Ascending aorta (tissue), 2 donors: ENCODE data around the gene CYSLTR2. TPM values are rescaled to one million over a fixed set of nuclear protein-coding genes. Genes with fewer than 3 reads are reported as not detected.

Experiments used
- DNase-seq, 2 donors: peaks; one replicate each; pipeline ENCODE4 v3.0.0-alpha.2; 2019; ENCODE audit warnings: low spot score in 2 of 2
- H3K27ac ChIP-seq, 2 donors: fragments of 200-600 bp; sonication (generic); one replicate each; pipeline ENCODE4 v1.5.1; 2016 to 2017; ENCODE audit warnings: mild to moderate bottlenecking in 1 of 2
- H3K27me3 ChIP-seq: fragments of 200-600 bp; sonication (generic); one replicate; pipeline ENCODE4 v1.5.1; 2017
- H3K36me3 ChIP-seq, 2 donors: fragments of 200-600 bp; sonication (generic); one replicate each; pipeline ENCODE4 v1.5.1; 2016
- H3K4me1 ChIP-seq, 2 donors: fragments of 200-600 bp; sonication (generic); one replicate each; pipeline ENCODE4 v1.5.1; 2016 to 2017; ENCODE audit warnings: mild to moderate bottlenecking in 1 of 2
- H3K4me3 ChIP-seq, 2 donors: fragments of 200-600 bp; sonication (generic); one replicate each; pipeline ENCODE4 v1.5.1; 2016 to 2017; ENCODE audit warnings: mild to moderate bottlenecking in 1 of 2
- H3K9me3 ChIP-seq, 2 donors: fragments of 200-600 bp; sonication (generic); one replicate each; pipeline ENCODE4 v1.5.1; 2016
- CTCF ChIP-seq, 3 experiments: fragments of 200-600 bp in 2 of 3; fragments of 450-650 bp in 1 of 3; sonication (generic) in 2 of 3; IDR thresholded peaks; one replicate each; pipeline ENCODE4 v1.5.1; 2016 to 2019; ENCODE audit warnings: antibody characterized with exemption in 3 of 3, mild to moderate bottlenecking in 1 of 3, moderate library complexity in 1 of 3
- intact Hi-C: fragments of 100-400 bp; cut with DNase I; formaldehyde crosslinking; loops from one replicate; pipeline ENCODE4 v1.15.1; 2023
- total RNA-seq: library from RNA; depleted of rRNA; stranded (reverse); fragments of >200 nt; gene quantifications from one replicate; pipeline ENCODE4 v1.1.0, GENCODE V29; 2016

CYSLTR2 gene
- total RNA-seq, 1 donor from 2014 or later = 1.2 TPM

- DNase-seq = no peak
- intact Hi-C loops = no loop called here
- no peak for TF ChIP-seq CTCF (IDR thresholded peaks at IDR 0.05)
- Histone ChIP-seq H3K27me3 (no peaks in the 10 kb centered on the region), H3K36me3 (no peaks in the 10 kb centered on the region), H3K9me3 (no peaks in the 10 kb centered on the region), H3K27ac (no peak overlapping the region), H3K4me3 (no peak overlapping the region), H3K4me1 (no peaks in the 10 kb centered on the region)
These were observed 28.9 kb upstream of the CYSLTR2 start for GRCh38 chr13:48624858-48625257.

GRCh38 chr13:48625413-48626076 is 28.2 kb upstream of the CYSLTR2 start:
- TF ChIP-seq CTCF (IDR thresholded peaks at IDR 0.05) = no peak
- intact Hi-C loops = no loop called here
- Histone ChIP-seq H3K4me3 (no peak overlapping the region), H3K27ac (no peak overlapping the region), H3K4me1 (no peaks in the 10 kb centered on the region), H3K27me3 (no peaks in the 10 kb centered on the region), H3K9me3 (no peaks in the 10 kb centered on the region), H3K36me3 (no peaks in the 10 kb centered on the region)
- no peak for DNase-seq

- Histone ChIP-seq H3K36me3 (no peaks in the 10 kb centered on the region), H3K9me3 (no peaks in the 10 kb centered on the region), H3K4me3 (no peak overlapping the region), H3K27me3 (no peaks in the 10 kb centered on the region), H3K27ac (no peak overlapping the region), H3K4me1 (peaks cover 0 to 3% of the 10 kb centered on the region in 2 donors)
- TF ChIP-seq CTCF (IDR thresholded peaks at IDR 0.05) = no peak
- intact Hi-C loops = no loop called here
- no peak for DNase-seq
These were observed 27.7 kb upstream of the CYSLTR2 start for GRCh38 chr13:48626077-48626449.

- no peak for TF ChIP-seq CTCF (IDR thresholded peaks at IDR 0.05)
- Histone ChIP-seq H3K9me3 (no peaks in the 10 kb centered on the region), H3K4me3 (no peak overlapping the region), H3K27ac (no peak overlapping the region), H3K36me3 (no peaks in the 10 kb centered on the region), H3K27me3 (no peaks in the 10 kb centered on the region), H3K4me1 (peaks cover 0 to 4% of the 10 kb centered on the region in 2 donors)
- intact Hi-C loops = no loop called here
- DNase-seq = no peak
These were observed 26.8 kb upstream of the CYSLTR2 start for GRCh38 chr13:48626726-48627451.

GRCh38 chr13:48629277-48629676 is 24.5 kb upstream of the CYSLTR2 start:
- peaks cover 0 to 2% of the 10 kb centered on the region in 2 donors for H3K9me3 ChIP-seq
- no peaks in the 10 kb centered on the region for H3K27me3 ChIP-seq
- H3K36me3 ChIP-seq = no peaks in the 10 kb centered on the region
- intact Hi-C loops = no loop called here
- H3K4me3 ChIP-seq = no peak overlapping the region
- no peak for DNase-seq
- TF ChIP-seq CTCF (IDR thresholded peaks at IDR 0.05) = no peak
- H3K27ac ChIP-seq = no peak overlapping the region
- peaks cover 0 to 4% of the 10 kb centered on the region in 2 donors for H3K4me1 ChIP-seq
